ENCODE measurements around the gene CYP24A1.
"Not testable (repeated sequence)": the region's sequence is repeated elsewhere in the genome, so short reads cannot be mapped to it uniquely, and the experiment has no call there.

Gene CYP24A1

DNA sequence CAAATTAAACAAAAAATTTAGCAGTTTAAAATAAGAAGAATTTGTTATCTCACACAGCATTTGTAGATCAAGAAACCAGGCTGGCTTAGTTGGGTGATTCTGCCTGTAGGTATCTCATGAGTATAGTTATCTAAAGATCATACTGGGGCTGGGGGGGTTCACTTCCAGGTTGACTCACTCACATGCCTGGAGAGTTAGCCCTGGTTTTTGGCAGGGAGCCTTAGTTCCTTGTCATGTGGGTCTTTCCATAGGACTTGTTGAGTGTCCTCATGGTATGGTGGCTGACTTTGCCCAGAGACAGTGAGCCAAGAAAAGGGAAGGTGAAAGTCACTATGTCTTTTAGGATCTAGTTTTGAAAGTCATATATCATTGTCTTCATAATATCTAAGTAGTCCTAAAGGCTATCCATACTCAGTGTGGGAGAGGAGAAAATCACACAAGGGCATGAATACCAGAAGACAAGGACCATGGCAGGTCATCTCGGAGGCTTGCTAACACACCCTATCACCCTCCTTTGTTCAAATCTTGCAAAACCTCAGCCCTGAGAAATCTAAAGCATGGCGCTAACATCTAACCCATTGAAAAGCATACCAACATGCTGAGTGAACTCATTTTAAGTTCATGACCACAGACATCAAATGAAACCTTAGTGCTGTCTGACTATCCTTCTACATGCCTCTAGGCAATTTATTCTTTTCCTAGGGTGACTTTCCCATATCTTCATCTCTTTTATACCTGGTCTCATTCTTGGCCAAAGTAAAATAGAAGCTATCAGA lies 39.2 kb downstream of the CYP24A1 start:
- DNase-seq (ENCODE audit: low read depth in 2 of 2), result peak in 1 of 2 experiments; percentile 37

GRCh38 chr20:54133434-54134427 lies 40.1 kb downstream of the CYP24A1 start:
- DNase-seq (ENCODE audit: low read depth in 2 of 2), result no peak

- DNase-seq (ENCODE audit: low read depth in 2 of 2), result peak; percentile 99
Measured at GRCh38 chr20:54132612-54133433, 41.0 kb downstream of the CYP24A1 start.

DNA sequence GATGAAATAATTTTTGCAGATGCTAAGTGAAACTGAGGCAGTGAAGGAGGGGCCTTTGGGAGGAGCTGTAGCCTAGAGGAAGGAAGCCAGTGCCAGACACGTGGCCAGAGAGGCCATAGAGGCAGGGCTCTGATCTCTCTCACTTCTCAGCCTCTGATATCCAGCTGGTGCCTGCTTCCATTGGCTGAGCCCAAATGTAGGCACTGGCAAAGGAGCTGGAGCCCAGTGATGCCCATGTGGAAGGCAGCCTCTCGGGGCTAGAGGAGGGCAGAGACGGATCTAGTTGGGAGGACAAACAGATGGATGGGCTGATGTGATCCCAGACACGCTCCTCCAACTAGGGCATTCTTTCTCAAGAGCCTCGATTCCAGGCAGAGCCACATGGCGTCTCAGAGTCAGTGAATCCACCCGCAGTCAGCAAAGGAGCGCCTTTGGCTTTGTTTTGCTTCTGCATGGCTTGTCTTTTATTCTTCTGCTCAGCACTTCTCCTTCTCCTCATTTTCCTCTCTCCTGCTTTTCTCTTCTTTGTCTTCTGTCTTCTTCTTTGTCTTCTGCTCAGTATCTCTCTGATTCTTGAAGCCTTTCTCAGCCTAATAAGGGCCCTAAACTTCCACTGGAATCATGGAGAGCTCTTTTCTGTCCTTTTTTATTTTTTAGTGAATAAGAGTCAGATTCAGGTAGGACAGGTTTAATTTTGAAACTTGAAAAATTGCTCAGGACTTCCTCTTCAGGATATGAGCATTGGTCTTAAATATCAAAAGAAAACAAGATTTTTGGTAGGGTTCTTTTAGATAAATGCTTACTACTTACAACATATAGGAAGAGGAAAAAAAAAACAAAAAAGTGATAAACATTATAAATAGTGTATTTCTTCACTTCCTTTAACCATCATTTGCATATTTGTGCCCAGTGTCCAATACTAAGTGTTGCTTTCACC lies 41.8 kb downstream of the CYP24A1 start:
- no peak for DNase-seq (ENCODE audit: low read depth in 2 of 2)

DNA sequence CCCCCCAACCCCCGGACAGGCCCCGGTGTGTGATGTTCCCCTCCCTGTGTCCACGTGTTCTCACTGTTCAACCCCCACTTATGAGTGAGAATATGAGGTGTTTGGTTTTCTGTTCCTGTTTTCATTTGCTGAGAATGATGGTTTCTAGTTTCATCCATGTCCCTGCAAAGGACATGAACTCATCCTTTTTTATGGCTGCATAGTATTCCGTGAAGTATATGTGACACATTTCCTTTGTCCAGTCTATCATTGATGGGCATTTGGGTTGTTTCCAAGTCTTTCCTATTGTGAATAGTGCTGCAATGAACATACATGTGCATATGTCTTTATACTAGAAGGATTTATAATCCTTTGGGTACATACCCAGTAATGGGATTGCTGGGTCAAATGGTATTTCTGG lies 42.7 kb downstream of the CYP24A1 start:
- DNase-seq (ENCODE audit: low read depth in 2 of 2), result not testable (repeated sequence)

DNA sequence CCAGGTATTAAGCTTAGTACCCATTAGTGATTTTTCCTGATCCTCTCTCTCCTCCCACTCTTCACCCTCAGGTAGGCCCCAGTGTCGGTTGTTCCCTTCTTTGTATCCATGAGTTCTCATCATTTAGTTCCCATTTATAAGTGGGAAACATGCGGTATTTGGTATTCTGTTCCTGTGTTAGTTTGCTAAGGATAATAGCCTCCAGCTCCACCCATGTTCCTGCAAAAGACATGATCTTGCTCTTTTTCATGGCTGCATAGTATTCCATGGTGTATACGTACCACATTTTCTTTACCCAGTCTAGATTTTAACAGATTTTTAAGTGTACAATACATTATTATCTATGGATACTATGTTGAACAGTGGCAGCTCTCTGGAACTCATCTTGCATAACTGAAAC lies 44.4 kb downstream of the CYP24A1 start:
- DNase-seq (ENCODE audit: low read depth in 2 of 2), result no peak

- no peak for DNase-seq (ENCODE audit: low read depth in 2 of 2)
Measured at GRCh38 chr20:54127855-54128574, 45.8 kb downstream of the CYP24A1 start.

DNA sequence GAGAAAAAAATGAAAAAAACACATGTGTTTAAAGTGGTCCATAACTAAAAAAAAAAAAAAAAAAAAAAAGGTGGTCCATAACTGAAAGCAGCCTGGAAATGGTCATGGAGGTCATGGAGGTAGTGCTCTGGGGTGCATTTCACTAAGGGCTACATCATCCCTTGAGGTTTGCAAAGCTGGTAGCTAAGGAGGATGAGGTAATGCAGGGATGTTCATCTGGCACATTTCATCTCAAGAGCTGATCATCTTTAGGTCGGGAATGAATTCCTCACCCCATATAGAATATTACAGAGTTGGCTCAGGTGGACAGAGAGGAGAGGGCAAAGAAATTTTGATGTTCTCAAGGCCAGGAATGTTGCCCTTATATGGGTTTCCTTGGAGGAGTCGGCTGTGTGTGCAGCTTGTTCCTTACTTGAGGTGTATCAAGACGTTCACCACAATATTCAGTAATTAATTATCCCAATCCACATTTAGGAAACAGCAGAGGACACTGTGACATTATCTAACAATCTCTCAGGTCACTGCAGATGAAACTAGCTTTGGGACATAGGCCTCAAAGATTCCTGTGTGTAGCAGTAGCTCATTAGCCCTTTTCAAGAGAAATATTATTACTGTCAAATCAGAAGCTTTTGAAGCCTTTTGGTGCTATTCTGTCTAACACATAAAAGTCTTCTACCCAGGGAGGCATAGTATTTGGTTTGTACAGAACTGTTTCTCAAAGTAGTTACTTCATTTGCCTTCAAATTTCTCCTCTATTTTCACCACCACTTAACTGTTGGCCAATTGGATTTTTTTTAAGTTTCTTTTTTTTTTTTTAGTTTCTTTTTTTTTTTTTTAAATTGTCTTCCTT lies 46.8 kb downstream of the CYP24A1 start:
- DNase-seq (ENCODE audit: low read depth in 2 of 2), result no peak

- not testable (repeated sequence) for DNase-seq (ENCODE audit: low read depth in 2 of 2)
Measured at GRCh38 chr20:54126328-54126727, 47.5 kb downstream of the CYP24A1 start.

DNA sequence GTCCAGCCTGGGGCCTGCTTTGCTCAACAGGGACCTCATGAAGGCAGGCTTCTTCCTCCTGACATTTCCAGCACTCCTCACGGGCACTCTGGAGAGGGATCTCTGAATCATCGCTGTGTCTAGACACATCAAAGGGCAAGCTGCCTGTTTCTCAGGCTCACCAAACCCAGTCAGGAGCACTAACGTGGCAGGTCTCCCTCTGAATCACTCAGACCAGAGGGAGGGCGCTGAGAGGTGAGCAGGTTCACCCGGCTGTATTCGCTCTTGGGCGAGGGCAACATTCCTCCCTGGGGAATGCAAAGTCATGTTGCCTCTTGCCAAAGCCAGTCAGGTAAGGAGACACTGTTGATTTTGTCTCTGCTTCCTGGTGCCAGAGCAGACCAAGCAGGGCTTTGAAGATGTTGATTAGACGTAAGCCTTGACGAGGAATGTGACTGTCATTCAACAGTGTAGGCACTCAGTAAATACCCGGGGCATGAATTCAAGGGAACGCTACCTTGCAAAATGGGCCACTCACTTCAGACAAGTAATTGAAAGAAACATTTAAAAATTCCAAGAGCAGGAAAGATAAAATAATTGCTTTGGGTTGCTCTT lies 50.1 kb downstream of the CYP24A1 start:
- peak; percentile 71 to 74 for DNase-seq (ENCODE audit: low read depth in 2 of 2)

GRCh38 chr20:54122681-54123586 lies 50.9 kb downstream of the CYP24A1 start:
- DNase-seq (ENCODE audit: low read depth in 2 of 2), result no peak

GRCh38 chr20:54122189-54122588 lies 51.6 kb downstream of the CYP24A1 start:
- no peak for DNase-seq (ENCODE audit: low read depth in 2 of 2)

GRCh38 chr20:54119744-54120143 lies 54.0 kb downstream of the CYP24A1 start:
- no peak for DNase-seq (ENCODE audit: low read depth in 2 of 2)

- DNase-seq (ENCODE audit: low read depth in 2 of 2), result no peak
Measured at GRCh38 chr20:54118220-54119001, 55.4 kb downstream of the CYP24A1 start.

DNA sequence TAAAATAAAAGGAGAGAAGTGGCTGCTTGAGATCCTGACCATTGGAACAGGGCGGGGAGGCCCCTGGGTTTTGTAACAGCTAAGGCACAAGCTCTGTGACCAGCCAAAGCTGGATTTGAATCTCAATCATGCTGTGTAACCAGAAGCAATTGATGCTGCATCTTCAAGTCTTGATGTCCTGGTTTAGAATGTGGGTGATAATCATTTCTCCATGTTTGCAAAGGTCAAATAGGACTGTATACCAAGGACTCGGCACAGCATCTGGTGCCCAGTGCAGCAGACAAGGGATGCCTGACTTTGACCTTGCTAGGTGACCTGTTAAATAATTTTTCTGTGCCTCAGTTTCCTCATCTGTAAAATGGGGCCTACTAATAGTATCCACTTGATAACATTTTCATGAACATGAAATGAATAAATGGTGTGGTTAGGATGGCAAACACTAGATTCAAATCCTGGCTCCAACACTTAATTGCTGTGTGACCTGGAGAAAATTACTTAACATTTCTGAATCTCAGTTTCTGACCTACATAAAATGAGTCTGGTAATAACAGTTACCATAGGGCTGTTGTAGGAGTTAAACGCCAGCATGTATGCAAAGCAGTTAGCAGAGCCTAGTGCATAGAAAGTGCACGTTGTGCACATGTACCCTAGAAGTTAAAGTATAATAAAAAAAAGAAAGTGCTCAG lies 57.1 kb downstream of the CYP24A1 start:
- no peak for DNase-seq (ENCODE audit: low read depth in 2 of 2)

GRCh38 chr20:54115172-54115854 lies 58.5 kb downstream of the CYP24A1 start:
- DNase-seq (ENCODE audit: low read depth in 2 of 2), result no peak

Measured in fibroblast of skin of left biceps (primary cell).